ENCODE measurements around the gene LRRC3B.

Gene LRRC3B, protein sequence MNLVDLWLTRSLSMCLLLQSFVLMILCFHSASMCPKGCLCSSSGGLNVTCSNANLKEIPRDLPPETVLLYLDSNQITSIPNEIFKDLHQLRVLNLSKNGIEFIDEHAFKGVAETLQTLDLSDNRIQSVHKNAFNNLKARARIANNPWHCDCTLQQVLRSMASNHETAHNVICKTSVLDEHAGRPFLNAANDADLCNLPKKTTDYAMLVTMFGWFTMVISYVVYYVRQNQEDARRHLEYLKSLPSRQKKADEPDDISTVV

GRCh38 chr3:26622621-26623418 lies at the start of gene LRRC3B:
Gene LRRC3B (plus strand): TSS chr3:26622772. CDS start chr3:26709673, 86,901 bp downstream.
- no peak for DNase-seq (ENCODE audit: low read depth)
- no peak within 1 kb of the TSS for H3K4me3 ChIP-seq (ENCODE audit: control insufficient read depth, low read depth, low read length)
- TF ChIP-seq, protein P1, sequence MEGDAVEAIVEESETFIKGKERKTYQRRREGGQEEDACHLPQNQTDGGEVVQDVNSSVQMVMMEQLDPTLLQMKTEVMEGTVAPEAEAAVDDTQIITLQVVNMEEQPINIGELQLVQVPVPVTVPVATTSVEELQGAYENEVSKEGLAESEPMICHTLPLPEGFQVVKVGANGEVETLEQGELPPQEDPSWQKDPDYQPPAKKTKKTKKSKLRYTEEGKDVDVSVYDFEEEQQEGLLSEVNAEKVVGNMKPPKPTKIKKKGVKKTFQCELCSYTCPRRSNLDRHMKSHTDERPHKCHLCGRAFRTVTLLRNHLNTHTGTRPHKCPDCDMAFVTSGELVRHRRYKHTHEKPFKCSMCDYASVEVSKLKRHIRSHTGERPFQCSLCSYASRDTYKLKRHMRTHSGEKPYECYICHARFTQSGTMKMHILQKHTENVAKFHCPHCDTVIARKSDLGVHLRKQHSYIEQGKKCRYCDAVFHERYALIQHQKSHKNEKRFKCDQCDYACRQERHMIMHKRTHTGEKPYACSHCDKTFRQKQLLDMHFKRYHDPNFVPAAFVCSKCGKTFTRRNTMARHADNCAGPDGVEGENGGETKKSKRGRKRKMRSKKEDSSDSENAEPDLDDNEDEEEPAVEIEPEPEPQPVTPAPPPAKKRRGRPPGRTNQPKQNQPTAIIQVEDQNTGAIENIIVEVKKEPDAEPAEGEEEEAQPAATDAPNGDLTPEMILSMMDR (IDR thresholded peaks at IDR 0.05; ENCODE audit: control insufficient read depth, insufficient read depth, low read depth, low read length, missing control alignments): no peak

DNA sequence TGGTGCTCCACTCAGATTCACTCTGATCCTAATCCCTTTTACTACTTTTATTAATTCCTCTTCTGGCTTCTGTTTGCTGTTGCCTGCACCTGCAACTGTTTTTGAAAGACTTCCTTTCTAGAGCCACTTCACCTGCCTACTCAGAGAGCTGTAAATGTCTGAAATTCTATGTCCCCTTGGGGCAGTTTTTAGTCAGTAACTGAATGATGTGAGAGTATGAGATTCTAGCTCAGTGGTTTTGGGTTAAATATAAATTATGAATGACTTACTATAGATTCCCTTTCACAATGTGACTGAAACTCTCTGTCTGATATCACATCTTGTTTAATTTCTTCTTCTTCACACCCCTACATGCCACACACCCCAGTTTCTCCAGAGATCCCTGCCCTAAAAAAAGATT lies 47.8 kb upstream of the LRRC3B start:
- H3K4me3 ChIP-seq (ENCODE audit: control insufficient read depth, low read depth, low read length): no peak overlapping the region
- DNase-seq (ENCODE audit: low read depth): no peak
- TF ChIP-seq, protein P1 (IDR thresholded peaks at IDR 0.05; ENCODE audit: control insufficient read depth, insufficient read depth, low read depth, low read length, missing control alignments): no peak

DNA sequence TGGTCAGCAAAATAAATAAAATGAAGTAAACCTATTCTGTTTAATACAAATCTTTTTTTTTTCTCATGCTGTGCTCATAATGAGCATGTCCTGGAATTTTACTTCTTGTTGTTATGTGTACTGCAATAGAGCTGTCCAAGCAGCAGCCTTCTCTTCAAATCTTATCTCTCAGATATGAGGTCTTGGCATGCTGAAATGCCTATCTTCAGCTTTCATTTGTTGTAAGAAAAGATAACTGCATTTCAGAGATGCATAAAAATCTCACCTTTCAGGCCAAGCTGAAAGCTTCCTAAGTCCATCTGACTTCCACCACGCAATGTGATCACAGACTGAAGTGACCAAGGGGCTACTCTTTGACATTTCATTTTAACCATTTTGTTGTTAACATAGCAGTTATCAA lies 43.5 kb upstream of the LRRC3B start:
- TF ChIP-seq, protein P1 (IDR thresholded peaks at IDR 0.05; ENCODE audit: control insufficient read depth, insufficient read depth, low read depth, low read length, missing control alignments): no peak
- DNase-seq (ENCODE audit: low read depth): no peak
- no peak overlapping the region for H3K4me3 ChIP-seq (ENCODE audit: control insufficient read depth, low read depth, low read length)

GRCh38 chr3:26587571-26587970 lies 35.0 kb upstream of the LRRC3B start:
- H3K4me3 ChIP-seq (ENCODE audit: control insufficient read depth, low read depth, low read length): no peak overlapping the region
- DNase-seq (ENCODE audit: low read depth): no peak
- TF ChIP-seq, protein P1 (IDR thresholded peaks at IDR 0.05; ENCODE audit: control insufficient read depth, insufficient read depth, low read depth, low read length, missing control alignments): no peak

DNA sequence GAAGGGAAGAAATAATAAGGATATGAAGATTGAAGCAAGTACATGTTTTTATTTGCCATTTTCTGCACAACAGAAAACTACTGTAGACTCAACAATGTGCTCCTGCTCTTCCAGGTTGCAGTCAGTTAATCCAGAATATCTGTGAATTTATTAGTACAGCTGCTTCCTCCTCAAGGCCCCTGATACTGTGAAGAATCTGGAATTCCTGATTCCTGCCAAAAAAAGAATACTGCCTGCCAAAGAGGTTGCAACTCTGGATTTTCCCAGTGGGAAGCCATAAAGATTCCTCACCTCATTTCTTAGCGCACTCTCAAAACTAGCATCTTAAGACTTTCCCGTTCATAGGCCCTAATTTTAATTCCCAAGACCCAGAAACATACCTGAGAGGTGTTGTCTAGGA lies 33.6 kb upstream of the LRRC3B start:
- H3K4me3 ChIP-seq (ENCODE audit: control insufficient read depth, low read depth, low read length): no peak overlapping the region
- DNase-seq (ENCODE audit: low read depth): no peak
- TF ChIP-seq, protein P1 (IDR thresholded peaks at IDR 0.05; ENCODE audit: control insufficient read depth, insufficient read depth, low read depth, low read length, missing control alignments): no peak

GRCh38 chr3:26589678-26590077 lies 32.9 kb upstream of the LRRC3B start:
- TF ChIP-seq, protein P1 (IDR thresholded peaks at IDR 0.05; ENCODE audit: control insufficient read depth, insufficient read depth, low read depth, low read length, missing control alignments): no peak
- DNase-seq (ENCODE audit: low read depth): no peak
- no peak overlapping the region for H3K4me3 ChIP-seq (ENCODE audit: control insufficient read depth, low read depth, low read length)

Data from AG09309 (cell line).